GM19238 (cell line): Measurements from ENCODE around the gene SEC16A.
"Not testable (repeated sequence)": the region's sequence is repeated elsewhere in the genome, so short reads cannot be mapped to it uniquely, and the experiment has no call there.

Experiments
- DNase-seq: peaks from one replicate; pipeline ENCODE4 v3.0.0; 2011; ENCODE audit warnings: low spot score; ENCODE audit not compliant: insufficient read length

Gene SEC16A

DNA sequence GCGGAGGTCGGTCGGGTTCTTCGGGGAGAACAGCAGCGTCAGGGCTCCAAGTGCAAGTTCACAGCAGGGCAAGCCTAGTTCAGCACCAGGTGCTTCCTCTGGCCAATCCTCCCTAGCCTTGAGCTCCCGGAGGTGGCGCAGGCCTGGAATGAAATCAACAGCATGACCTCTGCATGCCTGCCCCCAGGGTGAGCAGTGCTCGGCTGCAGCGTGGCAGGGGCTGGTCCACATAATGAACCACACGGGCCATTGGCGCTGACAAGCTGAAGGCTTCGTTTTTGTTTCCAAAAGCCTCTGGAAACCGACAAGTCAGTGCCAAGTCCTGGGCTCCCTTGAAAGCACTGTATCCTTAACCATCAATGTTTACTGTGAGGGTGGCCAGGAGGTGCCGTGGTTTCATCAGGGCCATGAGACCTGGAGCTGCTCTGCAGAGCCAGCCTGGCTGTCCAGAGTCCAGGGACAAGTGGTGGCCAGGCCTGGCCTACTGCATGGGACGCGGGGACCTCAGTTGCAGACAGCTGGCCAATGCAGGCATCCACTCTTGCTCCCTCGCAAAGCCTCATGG, 41.1 kb downstream of the SEC16A start:
- DNase-seq: no peak

- no peak for DNase-seq
Measured at GRCh38 chr9:136441191-136441680, 41.6 kb downstream of the SEC16A start.

- peak; percentile 95 for DNase-seq
Measured at GRCh38 chr9:136439481-136440408, 43.1 kb downstream of the SEC16A start, which contains the start of gene INPP5E. INPP5E (minus strand) TSS chr9:136439845; CDS start chr9:136439419, 426 bp downstream.

DNA sequence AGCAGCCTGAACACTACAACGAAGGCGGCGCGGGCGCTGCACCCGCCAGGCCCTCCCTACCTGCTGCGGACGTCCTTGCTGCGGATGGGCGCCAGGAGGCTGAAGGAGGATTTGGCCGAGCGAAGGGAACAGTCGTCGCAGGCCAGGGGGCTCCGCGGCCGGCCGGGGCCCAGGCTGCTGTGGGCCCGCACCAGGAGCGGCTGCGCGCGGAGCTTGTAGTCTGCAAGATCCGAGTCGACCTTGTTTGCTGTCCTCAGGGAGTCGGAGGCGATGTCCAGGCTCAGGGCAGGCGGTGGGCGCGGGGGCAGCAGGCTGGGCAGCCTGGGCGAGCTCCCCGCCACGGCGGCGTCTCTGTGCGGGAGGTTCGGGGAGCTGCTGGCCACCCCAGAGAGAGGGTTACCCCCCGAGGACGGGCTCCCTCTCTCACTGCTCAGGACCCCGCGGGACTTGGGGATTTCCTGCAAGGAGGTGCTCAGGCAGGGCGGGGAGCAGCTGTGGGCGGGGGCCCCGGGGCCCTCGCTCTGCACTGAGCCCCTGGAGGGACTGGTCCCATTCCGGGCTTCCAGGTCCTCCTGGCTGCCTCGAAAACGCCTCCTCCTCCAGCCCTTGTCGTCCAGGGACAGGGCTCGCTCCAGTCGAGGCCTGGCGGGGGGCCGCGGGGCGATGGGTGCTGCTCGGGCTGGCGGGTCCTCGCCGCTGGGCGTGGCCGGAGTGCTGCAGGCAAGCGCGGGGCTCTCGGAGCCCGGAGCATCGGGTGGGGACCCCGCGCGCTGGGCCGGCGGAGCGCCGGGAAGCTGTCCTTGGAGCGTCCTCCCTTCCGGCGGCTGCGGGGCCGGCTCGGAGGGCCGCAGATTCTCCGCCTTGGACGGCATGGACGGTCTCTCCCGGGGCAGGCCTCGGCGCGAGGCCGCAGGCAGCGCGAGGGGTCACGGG, 44.0 kb downstream of the SEC16A start:
- DNase-seq: peak; percentile 82

DNA sequence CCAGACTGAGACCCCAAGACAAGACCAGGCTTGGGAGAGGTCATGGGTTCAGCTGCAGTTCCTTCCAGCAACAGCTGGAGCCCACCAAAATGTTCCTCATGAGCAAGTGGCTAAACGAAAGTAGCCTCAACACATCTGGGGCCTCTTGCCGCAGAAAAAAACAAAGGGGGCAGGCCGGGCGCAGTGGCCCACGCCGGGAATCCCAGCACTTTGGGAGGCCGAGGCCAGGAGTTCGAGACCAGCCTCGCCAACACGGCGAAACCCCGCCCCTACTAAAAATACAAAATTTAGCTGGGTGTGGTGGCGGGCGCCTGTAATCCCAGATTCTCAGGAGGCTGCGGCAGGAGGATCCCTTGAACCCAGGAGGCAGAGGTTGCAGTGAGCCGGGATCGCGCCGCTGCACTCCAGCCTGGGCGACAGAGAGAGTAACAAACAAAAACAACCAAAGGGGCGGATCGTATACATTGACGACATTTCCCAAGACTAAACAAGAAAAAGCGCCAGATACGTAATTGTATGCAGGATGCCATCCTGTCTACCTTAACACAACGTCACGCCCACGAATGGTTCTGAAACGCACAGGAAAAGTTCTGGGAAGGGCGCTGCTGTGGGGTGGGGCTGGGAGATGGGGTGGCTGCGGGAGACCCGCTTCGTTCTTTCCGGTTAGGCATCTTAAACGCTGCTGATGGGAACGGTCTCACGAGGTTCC, 44.8 kb downstream of the SEC16A start:
- no peak for DNase-seq

DNA sequence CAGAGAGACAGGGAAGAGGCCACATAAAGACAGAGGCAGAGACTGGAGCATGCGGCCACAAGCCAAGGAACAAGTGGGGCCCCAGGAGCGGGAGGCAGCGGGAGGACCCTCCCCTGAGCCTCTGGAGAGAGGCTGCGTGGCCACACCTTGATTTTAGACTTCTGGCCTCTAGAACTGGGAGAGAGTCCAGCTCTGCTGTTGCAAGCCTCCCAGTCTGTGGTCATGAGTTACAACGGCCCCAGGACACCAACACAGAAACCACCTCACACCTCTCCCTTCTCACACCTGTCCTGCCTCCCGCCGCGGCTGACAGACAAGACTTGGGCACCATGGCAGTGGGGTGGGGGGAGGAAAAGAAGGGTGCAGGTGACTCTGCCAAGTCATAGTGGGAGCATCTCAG, 45.4 kb downstream of the SEC16A start:
- no peak for DNase-seq

DNA sequence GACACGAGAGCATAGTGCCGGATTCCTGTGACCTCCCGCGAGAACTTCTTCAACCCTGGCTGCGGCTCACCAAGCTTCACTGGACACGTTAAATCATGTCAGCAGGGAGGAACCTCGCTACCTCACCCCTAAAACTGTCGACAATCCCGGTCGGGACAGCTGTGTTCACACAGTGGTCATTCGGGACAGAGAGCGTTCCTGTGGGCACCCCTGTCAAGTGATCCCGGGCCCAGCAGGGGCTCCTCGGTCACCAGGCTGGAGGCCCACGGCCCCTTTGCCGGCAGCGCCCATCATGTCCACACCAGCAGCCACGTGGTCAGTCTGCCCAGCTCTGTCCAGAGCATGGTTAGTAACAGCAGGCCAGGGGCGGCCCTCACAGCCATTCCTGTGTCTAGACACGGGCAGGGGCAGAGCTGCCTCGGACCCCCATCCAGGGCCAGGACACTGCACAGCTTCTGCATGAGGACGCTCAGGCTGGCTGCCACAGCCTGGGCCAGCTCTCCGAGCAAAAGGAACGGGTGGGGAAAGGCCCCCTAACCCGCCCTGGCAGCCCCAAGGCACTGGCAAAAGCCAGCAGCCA, 46.7 kb downstream of the SEC16A start:
- DNase-seq: no peak

DNA sequence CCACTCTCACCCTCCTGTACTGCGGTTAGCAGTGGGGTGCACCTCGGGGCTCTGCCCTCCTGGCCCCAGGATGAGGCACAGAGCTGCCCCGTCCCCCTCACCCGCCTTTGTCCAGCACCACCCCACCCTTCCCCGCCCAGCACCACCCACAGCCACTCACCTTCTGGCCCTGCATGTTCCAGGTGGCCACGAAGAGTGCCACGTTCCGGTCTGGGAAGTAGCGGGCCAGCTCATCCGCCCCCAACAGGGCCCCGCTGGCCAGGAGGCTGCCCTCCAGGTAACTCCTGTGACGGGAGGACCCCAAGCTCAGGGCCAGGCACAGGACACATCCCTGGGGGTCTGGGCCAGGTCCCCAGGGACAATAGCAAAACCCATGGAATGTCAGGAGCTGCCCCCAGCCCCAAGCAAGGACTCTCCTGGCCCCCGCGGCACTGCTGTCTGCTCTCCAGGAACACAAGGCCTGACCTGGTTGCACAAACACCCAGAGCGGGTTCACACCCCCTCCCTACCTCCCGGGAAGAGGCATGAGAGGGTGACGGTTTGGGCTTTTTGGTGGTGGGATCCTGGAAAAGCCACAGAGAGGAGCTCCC, 48.2 kb downstream of the SEC16A start:
- no peak for DNase-seq

GRCh38 chr9:136433849-136434579, 48.8 kb downstream of the SEC16A start:
- no peak for DNase-seq

DNA sequence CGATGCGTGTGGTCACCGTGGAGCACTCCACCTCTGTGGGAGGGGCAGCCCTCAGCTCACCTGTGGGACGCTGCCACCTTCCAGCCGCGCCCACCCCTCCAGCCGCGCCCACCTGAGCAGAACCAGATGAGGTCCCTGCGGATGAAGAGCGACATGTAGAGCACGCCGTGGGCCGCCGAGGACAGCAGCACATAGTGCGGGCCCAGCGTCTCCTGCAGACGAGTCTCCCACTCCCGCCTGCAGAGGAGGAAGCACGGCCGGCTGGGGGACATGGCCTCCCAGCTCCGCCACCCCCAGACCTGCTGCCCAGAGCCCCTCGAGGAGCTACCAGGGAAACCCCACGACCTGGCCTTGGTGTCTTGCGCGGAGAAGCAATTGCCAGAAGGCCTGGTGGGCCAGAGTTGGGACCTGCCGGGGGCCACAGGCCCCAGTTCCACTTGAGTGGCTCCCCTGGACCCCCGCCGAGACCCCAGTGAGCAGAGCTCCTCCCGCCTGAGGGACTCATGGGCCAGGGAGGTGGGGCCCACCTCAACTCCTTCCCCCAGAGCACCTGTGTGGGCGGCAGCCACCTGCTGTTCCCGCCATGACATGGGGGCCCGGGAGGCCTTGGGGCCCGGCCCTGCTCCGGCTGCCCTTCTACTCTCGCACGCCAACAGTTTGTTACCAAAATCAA, 49.7 kb downstream of the SEC16A start:
- DNase-seq: no peak

- DNase-seq: no peak
Measured at GRCh38 chr9:136432591-136432990, 50.2 kb downstream of the SEC16A start.

DNA sequence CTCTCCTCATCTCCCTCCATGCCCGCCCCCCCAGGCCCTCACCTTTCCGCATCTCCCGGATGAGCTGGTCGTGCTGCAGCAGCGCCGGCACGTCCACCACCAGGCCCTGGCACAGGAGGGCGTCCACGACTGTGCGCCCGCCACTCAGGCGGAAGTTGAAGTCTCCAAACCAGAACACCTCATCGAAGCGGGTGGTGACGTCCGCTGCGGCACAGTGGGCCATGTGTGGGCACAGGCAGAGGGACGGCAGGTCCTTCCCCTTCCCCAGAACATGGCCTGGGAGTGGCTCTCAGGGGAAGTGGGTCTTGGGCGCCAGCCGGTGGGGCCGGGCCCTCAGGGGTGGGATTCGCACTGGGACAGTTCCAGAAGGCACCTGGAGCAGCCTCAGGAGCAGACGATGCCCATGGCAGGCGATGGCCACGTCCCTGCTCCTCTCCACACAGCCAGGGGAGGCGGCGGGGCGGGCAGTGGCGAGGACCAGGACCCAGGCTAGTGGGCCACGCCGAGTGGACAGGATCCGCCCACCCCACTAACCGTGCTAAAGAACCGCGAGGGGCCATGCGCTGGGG, 51.0 kb downstream of the SEC16A start:
- no peak for DNase-seq

- no peak for DNase-seq
Measured at GRCh38 chr9:136430588-136431234, 52.1 kb downstream of the SEC16A start.

- DNase-seq: no peak
Measured at GRCh38 chr9:136429683-136430491, 53.0 kb downstream of the SEC16A start.

DNA sequence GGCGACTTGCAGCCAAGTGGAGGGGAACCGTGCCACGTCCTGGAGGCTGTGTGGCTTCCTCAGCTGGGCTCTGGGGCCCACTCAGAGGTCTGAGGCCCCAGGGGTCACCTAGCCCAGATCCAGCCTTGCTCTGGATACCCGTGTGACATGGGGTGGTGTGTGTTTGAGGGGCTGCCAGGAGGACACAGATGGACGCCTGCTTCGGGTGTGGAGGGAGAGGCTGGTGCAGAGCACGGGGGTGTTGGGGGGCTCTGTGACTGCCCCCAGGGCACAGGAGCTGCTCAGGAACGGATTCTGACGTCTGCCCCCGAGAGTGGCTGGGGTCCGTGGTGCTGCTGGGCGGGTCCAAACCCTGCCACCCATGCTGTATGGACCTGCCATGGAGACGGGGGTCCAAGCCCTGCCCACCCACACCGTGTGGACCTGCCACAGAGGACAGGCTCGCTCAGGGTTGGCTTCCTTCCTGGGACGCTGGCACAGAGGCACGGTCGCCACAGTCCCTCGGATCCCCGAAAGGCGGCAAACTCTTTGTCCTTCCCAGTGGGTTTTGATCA, 53.7 kb downstream of the SEC16A start:
- no peak for DNase-seq

DNA sequence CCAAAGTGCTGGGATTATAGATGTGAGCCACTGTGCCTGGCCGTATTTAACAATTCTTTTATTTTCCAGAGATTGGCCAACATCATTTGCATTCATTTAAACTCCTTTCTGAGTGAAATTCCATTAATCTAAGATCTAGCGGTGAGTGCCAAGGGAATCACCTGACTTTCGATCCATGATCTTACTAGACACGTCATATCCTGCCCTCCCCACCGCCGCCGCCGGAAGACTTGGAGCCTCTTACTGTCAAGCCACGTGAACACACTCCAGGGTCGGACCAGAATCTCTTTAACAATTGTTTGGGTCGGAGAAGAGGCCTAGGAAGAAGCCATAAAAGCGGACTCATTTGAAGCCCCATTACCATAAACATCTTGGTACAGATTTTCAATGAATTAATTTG, 56.1 kb downstream of the SEC16A start:
- DNase-seq: no peak

- DNase-seq: not testable (repeated sequence)
Measured at GRCh38 chr9:136425367-136425766, 57.5 kb downstream of the SEC16A start.
